Non-pigmented ciliary epithelial cell (primary cell): ENCODE data around the gene IMPDH1.

Experiments used
- DNase-seq: peaks from one replicate; pipeline ENCODE4 v3.0.0-alpha.2; 2010; ENCODE audit warnings: low read depth

IMPDH1 gene

GRCh38 chr7:128434413-128435326 is 24.9 kb upstream of the IMPDH1 start:
- DNase-seq: no peak

- DNase-seq: no peak
These were observed 22.0 kb upstream of the IMPDH1 start for GRCh38 chr7:128431754-128432153.

- DNase-seq: no peak
These were observed 21.4 kb upstream of the IMPDH1 start for GRCh38 chr7:128431221-128431620.

- DNase-seq: no peak
These were observed 20.4 kb upstream of the IMPDH1 start for GRCh38 chr7:128430207-128430606.

- no peak for DNase-seq
These were observed 17.6 kb upstream of the IMPDH1 start for GRCh38 chr7:128427289-128427891.

GRCh38 chr7:128425850-128426249 is 16.1 kb upstream of the IMPDH1 start:
- DNase-seq: no peak

GRCh38 chr7:128424686-128425275 is 15.0 kb upstream of the IMPDH1 start:
- no peak for DNase-seq

GRCh38 chr7:128422842-128423241 is 13.1 kb upstream of the IMPDH1 start:
- no peak for DNase-seq

- DNase-seq: no peak
These were observed 12.3 kb upstream of the IMPDH1 start for GRCh38 chr7:128422037-128422436.

- no peak for DNase-seq
These were observed 11.6 kb upstream of the IMPDH1 start for GRCh38 chr7:128421384-128421783.

- no peak for DNase-seq
These were observed 11.0 kb upstream of the IMPDH1 start for GRCh38 chr7:128420773-128421172.

- no peak for DNase-seq
These were observed 9.5 kb upstream of the IMPDH1 start for GRCh38 chr7:128419257-128419656.

GRCh38 chr7:128417071-128417470 is 7.3 kb upstream of the IMPDH1 start:
- DNase-seq: no peak

GRCh38 chr7:128415217-128415785 is 5.5 kb upstream of the IMPDH1 start:
- DNase-seq: no peak

GRCh38 chr7:128410451-128410753 is 620 bp upstream of the IMPDH1 start:
- no peak for DNase-seq

GRCh38 chr7:128408709-128409595 is 830 bp downstream of the IMPDH1 start:
- no peak for DNase-seq

- DNase-seq: no peak
These were observed 1.8 kb downstream of the IMPDH1 start for GRCh38 chr7:128407751-128408708.

GRCh38 chr7:128407233-128407589 is 2.6 kb downstream of the IMPDH1 start:
- DNase-seq: no peak

- no peak for DNase-seq
These were observed 3.2 kb downstream of the IMPDH1 start for GRCh38 chr7:128406314-128407232.
